Measurements from ENCODE around the gene RNF157.

The RNF157 gene

DNA sequence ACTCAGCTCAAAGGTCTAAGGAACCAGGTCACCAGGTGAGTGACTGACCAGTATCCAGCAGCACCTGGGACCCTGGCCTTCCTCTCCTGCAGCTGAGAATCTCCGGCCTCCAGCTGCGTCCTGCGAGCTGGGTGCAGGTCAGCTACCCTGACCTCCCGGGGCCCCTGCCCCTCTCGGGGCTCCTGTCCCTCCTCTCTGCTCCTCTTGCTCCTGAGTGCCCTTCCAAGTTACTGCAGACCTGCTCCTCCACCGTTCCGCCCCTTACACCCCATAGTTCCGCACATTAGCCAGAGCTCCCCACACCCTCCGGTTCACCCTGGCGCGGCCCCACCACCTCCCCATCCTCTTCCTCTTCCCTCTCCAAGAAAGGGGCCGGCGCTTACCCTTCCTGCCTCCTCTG is 109.8 kb downstream of the RNF157 start:
- H2AFZ ChIP-seq (ENCODE audit: low read depth), result no peak overlapping the region
- peaks cover 12% of the 10 kb centered on the region for H3K4me1 ChIP-seq (ENCODE audit: low read depth, poor library complexity, severe bottlenecking)
- TF ChIP-seq, protein P1, sequence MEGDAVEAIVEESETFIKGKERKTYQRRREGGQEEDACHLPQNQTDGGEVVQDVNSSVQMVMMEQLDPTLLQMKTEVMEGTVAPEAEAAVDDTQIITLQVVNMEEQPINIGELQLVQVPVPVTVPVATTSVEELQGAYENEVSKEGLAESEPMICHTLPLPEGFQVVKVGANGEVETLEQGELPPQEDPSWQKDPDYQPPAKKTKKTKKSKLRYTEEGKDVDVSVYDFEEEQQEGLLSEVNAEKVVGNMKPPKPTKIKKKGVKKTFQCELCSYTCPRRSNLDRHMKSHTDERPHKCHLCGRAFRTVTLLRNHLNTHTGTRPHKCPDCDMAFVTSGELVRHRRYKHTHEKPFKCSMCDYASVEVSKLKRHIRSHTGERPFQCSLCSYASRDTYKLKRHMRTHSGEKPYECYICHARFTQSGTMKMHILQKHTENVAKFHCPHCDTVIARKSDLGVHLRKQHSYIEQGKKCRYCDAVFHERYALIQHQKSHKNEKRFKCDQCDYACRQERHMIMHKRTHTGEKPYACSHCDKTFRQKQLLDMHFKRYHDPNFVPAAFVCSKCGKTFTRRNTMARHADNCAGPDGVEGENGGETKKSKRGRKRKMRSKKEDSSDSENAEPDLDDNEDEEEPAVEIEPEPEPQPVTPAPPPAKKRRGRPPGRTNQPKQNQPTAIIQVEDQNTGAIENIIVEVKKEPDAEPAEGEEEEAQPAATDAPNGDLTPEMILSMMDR (conservative IDR thresholded peaks at IDR 0.05; ENCODE audit: low read depth, low read length), result no peak
- no peak overlapping the region for H3K4me3 ChIP-seq (IDR thresholded peaks at IDR 0.05; ENCODE audit: insufficient read depth, low read depth, low read length)
- H3K9ac ChIP-seq, result no peak overlapping the region
- no peaks in the 10 kb centered on the region for H3K36me3 ChIP-seq (ENCODE audit: insufficient read depth)
- H3K4me2 ChIP-seq, result no peak overlapping the region
- H3K27me3 ChIP-seq (ENCODE audit: insufficient read depth, low read depth), result no peaks in the 10 kb centered on the region
- no peaks in the 10 kb centered on the region for H4K20me1 ChIP-seq (ENCODE audit: insufficient read depth)
- no peaks in the 10 kb centered on the region for H3K79me2 ChIP-seq (ENCODE audit: insufficient read depth, low read depth)
- no peak overlapping the region for H3K27ac ChIP-seq

DNA sequence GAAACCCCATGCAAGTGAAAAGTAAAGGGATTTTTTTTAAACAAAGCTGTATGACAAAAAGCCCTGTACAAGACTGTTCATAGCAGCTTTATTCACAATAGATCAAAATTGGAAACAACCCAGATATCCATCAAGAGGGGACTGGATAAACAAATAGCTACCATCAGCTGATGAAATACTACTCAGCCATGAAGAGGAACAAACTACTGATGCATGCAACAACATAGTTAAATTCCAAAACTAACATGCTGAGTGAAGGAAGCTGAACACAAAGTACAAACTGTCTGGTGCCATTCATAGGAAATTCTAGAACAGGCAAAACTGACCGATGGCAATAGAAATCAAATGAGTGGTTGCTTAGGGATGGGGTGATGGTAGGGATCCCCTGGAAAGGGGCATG is 114.4 kb downstream of the RNF157 start:
- H3K4me1 ChIP-seq (ENCODE audit: low read depth, poor library complexity, severe bottlenecking), result peaks cover 5% of the 10 kb centered on the region
- H2AFZ ChIP-seq (ENCODE audit: low read depth), result no peak overlapping the region
- no peaks in the 10 kb centered on the region for H3K27me3 ChIP-seq (ENCODE audit: insufficient read depth, low read depth)
- H3K4me2 ChIP-seq, result no peak overlapping the region
- no peaks in the 10 kb centered on the region for H3K36me3 ChIP-seq (ENCODE audit: insufficient read depth)
- H3K79me2 ChIP-seq (ENCODE audit: insufficient read depth, low read depth), result no peaks in the 10 kb centered on the region
- no peak overlapping the region for H3K9ac ChIP-seq
- TF ChIP-seq, protein P1 (conservative IDR thresholded peaks at IDR 0.05; ENCODE audit: low read depth, low read length), result no peak
- H3K27ac ChIP-seq, result no peak overlapping the region
- H3K4me3 ChIP-seq (IDR thresholded peaks at IDR 0.05; ENCODE audit: insufficient read depth, low read depth, low read length), result no peak overlapping the region
- H4K20me1 ChIP-seq (ENCODE audit: insufficient read depth), result no peaks in the 10 kb centered on the region

DNA sequence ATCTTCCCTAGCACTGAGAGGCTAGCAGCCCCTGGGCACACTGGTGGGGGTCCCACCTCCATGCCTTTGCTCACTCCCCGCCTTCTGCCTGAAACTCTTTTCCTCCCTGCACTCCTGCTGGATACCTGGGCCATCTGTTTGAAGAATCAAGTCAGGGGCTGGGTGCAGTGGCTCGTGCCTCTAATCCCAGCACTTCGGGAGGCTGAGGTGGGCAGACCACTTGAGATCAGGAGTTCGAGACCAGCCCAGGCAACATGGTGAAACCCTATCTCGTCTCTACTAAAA is 115.0 kb downstream of the RNF157 start:
- Histone ChIP-seq H2AFZ (ENCODE audit: low read depth) (no peak overlapping the region), H3K79me2 (ENCODE audit: insufficient read depth, low read depth) (no peaks in the 10 kb centered on the region), H3K4me2 (no peak overlapping the region), H3K4me1 (ENCODE audit: low read depth, poor library complexity, severe bottlenecking) (peaks cover 5% of the 10 kb centered on the region), H3K9ac (no peak overlapping the region), H3K36me3 (ENCODE audit: insufficient read depth) (no peaks in the 10 kb centered on the region), H3K27me3 (ENCODE audit: insufficient read depth, low read depth) (no peaks in the 10 kb centered on the region), H4K20me1 (ENCODE audit: insufficient read depth) (no peaks in the 10 kb centered on the region), H3K27ac (no peak overlapping the region), H3K4me3 (IDR thresholded peaks at IDR 0.05; ENCODE audit: insufficient read depth, low read depth, low read length) (no peak overlapping the region)
- TF ChIP-seq, protein P1 (conservative IDR thresholded peaks at IDR 0.05; ENCODE audit: low read depth, low read length), result no peak

DNA sequence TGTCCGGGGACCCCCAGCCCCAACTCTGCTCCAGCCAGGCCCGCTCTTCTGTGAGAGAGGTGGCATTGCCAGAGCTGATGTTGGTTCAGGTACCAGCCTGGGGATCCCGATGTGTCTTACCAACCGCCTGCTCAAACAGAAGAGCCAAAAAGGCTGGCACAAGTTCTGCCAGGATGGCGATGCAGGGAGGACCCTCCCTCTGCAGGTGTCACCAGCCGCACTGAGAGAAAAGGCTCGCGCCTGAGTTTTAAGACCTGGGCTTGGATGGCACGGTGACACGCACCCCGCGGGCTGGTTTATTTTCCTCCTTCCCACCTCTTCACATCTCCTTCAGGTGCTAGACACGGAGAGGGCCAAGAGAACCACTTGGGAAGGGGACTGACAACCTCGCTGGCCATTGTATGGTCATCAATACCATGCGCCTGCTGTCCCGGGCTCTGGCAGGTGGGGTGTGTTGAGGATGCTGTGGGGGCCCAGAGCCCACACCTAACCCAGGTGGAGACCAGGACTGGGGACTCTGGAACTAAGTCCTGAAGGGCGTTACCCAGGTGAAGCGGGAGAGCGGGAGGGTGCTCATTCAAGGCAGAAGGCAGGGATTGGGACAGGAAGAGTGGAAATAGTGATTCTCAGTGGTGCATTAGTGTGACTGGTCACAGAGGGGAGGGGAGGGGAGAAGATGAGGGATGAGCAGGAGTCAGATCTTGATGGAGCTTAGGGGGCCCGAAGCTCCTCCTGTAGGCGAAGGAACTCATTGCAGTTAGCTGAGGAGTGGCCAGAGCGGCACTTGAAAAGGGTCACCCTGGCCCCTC is 115.5 kb downstream of the RNF157 start:
- no peaks in the 10 kb centered on the region for H3K36me3 ChIP-seq (ENCODE audit: insufficient read depth)

More for the DNA sequence above, 115.5 kb downstream of the RNF157 start:
- Histone ChIP-seq H3K79me2 (ENCODE audit: insufficient read depth, low read depth) (no peaks in the 10 kb centered on the region), H2AFZ (ENCODE audit: low read depth) (no peak overlapping the region), H3K4me3 (IDR thresholded peaks at IDR 0.05; ENCODE audit: insufficient read depth, low read depth, low read length) (no peak overlapping the region), H3K27ac (no peak overlapping the region), H3K27me3 (ENCODE audit: insufficient read depth, low read depth) (no peaks in the 10 kb centered on the region), H3K4me1 (ENCODE audit: low read depth, poor library complexity, severe bottlenecking) (peaks cover 5% of the 10 kb centered on the region), H3K4me2 (no peak overlapping the region), H3K9ac (no peak overlapping the region), H4K20me1 (ENCODE audit: insufficient read depth) (no peaks in the 10 kb centered on the region)
- TF ChIP-seq, protein P1 (conservative IDR thresholded peaks at IDR 0.05; ENCODE audit: low read depth, low read length), result no peak

All from KMS-11 (cell line).